Psoas muscle (tissue), 8 donors: Measurements from ENCODE around the gene AKR1C1. TPM values are rescaled to one million over a fixed set of nuclear protein-coding genes. Genes with fewer than 3 reads are reported as not detected.

Experiments used
- ATAC-seq, 4 donors: fragments of 200-7000 bp; cut with Tn5 transposase; one replicate each; pipeline ENCODE4 v1.9.1; 2020; ENCODE audit warnings: moderate library complexity in 3 of 4, mild to moderate bottlenecking in 2 of 4
- DNase-seq, 2 donors: peaks; one replicate each; pipeline ENCODE4 v3.0.0-alpha.2; 2020
- H3K27ac ChIP-seq: fragments of 200-600 bp; one replicate; pipeline ENCODE4 v1.8.0; 2022
- H3K27me3 ChIP-seq, 3 donors: fragments of 200-600 bp in 1 of 3; one replicate each; pipeline versions ENCODE4 v1.6.1 to v1.8.0; 2013 to 2022; ENCODE audit warnings: low read length in 2 of 3, mild to moderate bottlenecking in 2 of 3, moderate library complexity in 1 of 3; ENCODE audit not compliant: insufficient read depth in 3 of 3
- H3K36me3 ChIP-seq, 2 donors: fragments of 200-600 bp in 1 of 2; one replicate each; pipeline versions ENCODE4 v1.6.1 to v1.8.0; 2013 to 2022; ENCODE audit warnings: low read depth in 1 of 2, mild to moderate bottlenecking in 1 of 2, moderate library complexity in 1 of 2; ENCODE audit not compliant: insufficient read depth in 1 of 2
- H3K4me1 ChIP-seq: fragments of 200-600 bp; one replicate; pipeline ENCODE4 v1.8.0; 2022
- H3K4me3 ChIP-seq: fragments of 200-600 bp; one replicate; pipeline ENCODE4 v1.8.0; 2022; ENCODE audit warnings: mild to moderate bottlenecking
- H3K9me3 ChIP-seq: fragments of 200-600 bp; one replicate; pipeline ENCODE4 v1.8.0; 2022
- WGBS, 3 donors: extraction: QIAGEN DNeasy Blood & Tissue Kit; methylation state at CpG; one replicate each; pipeline versions ENCODE4 v1.1.6 to v1.1.7; 2013; 5-methylcytosine and 5-hydroxymethylcytosine counted together
- intact Hi-C, 2 donors: fragments of 100-400 bp; cut with DNase I; formaldehyde crosslinking; loops; one replicate each; pipeline versions ENCODE4 v1.11.0 to v1.14.2; 2022
- polyA plus RNA-seq, 3 donors: library from polyadenylated mRNA; stranded (reverse); fragments of 200-250 nt; gene quantifications; one replicate each; pipeline ENCODE4 v1.2.3, GENCODE V29; 2013
- total RNA-seq, 4 donors: library from RNA; stranded (reverse); fragmentation: NEBNext Ultra II Directional in 2 of 4; extraction: Animal tissue kit (Norgen Biotek cat#: 25700) in 2 of 4; gene quantifications; one replicate each; pipeline versions ENCODE4 v1.2.1 to v1.2.4, GENCODE V29; 2021 to 2023
- TF ChIP-seq, protein P1 (sequence below): fragments of 200-600 bp; IDR thresholded peaks from one replicate; pipeline ENCODE4 v1.8.0; 2022; ENCODE audit warnings: antibody characterized with exemption
- donor health status: healthy with polysubstance abuse.
- donor health status: DM: no; HTN: no; CAD: no; lungs with moderate emphysema.
- donor health status: Bipolar disorder and iron deficiency.
- donor health status: healthy.
- donor health status: DM: yes; HTN: yes; CAD: no.
- donor health status: DM: no; HTN: no; CAD: no.
- donor health status: DM: no; HTN: no; CAD: no.
- donor health status: DM: yes; HTN: yes; CAD: no.

AKR1C1 gene
- total and polyA plus RNA-seq, 7 donors, result 36.5 to 1,974 (median 212) TPM

DNA sequence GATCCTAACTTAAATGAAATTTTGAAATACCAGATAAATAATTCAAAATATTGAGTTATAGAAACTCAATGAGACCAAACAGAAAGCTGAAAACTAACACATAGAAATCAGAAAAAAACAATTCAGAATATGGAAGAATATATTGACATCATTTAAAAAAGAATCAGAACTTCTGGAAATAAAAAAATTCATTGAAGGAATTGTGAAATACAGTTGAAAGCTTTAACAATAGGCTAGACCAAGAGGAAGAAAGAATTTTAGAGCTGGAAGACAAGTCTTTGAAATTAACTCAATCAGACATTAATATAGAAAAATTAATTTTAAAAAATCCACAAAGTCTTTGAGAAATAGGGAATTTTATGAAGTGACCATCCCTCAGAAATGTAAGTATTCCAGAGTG lies 36.8 kb upstream of the AKR1C1 start:
- TF ChIP-seq, protein P1, sequence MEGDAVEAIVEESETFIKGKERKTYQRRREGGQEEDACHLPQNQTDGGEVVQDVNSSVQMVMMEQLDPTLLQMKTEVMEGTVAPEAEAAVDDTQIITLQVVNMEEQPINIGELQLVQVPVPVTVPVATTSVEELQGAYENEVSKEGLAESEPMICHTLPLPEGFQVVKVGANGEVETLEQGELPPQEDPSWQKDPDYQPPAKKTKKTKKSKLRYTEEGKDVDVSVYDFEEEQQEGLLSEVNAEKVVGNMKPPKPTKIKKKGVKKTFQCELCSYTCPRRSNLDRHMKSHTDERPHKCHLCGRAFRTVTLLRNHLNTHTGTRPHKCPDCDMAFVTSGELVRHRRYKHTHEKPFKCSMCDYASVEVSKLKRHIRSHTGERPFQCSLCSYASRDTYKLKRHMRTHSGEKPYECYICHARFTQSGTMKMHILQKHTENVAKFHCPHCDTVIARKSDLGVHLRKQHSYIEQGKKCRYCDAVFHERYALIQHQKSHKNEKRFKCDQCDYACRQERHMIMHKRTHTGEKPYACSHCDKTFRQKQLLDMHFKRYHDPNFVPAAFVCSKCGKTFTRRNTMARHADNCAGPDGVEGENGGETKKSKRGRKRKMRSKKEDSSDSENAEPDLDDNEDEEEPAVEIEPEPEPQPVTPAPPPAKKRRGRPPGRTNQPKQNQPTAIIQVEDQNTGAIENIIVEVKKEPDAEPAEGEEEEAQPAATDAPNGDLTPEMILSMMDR, result no peak
- Histone ChIP-seq H3K4me3 (no peak overlapping the region), H3K27me3 (peaks cover 0 to under 1% (median 0%) of the 10 kb centered on the region in 3 donors), H3K9me3 (peaks cover 12% of the 10 kb centered on the region), H3K4me1 (no peaks in the 10 kb centered on the region), H3K27ac (no peak overlapping the region), H3K36me3 (no peaks in the 10 kb centered on the region)
- no peak for DNase-seq
- no peak for ATAC-seq
- intact Hi-C loops, result no loop called here

DNA sequence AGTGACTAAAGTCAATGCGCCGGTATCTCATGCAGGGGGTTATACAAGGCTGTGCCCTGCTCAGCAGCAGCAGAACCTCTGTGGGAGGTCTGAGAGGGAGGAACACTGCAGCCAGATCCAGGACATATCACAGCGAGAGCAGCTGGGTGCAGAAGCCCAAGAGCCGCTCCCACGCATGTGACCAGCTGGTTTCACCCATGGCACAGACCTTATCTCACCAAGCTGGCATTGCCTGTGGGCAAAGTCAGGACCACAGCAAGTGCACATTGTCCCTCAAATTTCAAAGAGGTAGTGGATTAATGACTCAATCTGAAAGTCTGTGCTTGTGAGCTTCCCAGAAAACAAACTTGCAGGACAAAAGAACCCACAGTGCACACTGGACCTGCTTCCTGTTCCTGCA lies 31.6 kb upstream of the AKR1C1 start:
- Histone ChIP-seq H3K9me3 (peaks cover 4% of the 10 kb centered on the region), H3K4me1 (no peaks in the 10 kb centered on the region), H3K4me3 (no peak overlapping the region), H3K36me3 (no peaks in the 10 kb centered on the region), H3K27ac (no peak overlapping the region), H3K27me3 (peaks cover 0 to 2% (median 0%) of the 10 kb centered on the region in 3 donors)
- ATAC-seq (no peak), DNase-seq (no peak)
- intact Hi-C loops, result no loop called here
- TF ChIP-seq, protein P1, result no peak
- 43 to 74% (median 63%) methylated on average over 5 of the region's 5 CpGs for WGBS, 3 donors

DNA sequence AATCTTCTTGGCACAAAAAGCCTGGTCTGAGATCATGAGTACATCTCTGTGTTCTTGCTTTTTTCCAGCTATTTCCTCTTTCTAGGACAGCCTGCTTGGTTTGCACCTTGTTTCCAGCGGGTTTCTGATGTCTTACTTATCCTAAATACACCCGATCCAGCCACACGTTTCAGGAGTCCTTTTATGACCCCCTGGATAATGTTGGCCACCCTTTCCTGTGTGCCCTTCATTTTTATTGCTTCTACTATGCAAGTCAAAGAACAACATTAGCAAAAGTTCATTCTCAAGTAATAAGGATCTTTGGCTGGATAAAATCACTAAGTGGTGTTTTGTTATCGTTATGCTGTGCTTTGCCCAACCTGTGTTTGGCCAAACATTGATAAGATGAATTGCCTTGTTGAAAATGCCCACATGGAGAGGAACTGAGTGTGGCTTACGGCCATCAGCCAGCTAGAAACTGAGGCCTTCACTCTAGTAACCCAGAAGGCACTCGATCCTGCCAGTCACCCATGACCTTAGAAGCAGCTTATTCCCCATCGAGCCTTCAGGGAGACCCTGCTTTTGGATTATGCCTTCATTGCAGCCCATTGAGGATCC lies 28.7 kb upstream of the AKR1C1 start:
- Histone ChIP-seq H3K36me3 (no peaks in the 10 kb centered on the region), H3K4me1 (no peaks in the 10 kb centered on the region), H3K9me3 (peaks cover 3% of the 10 kb centered on the region), H3K4me3 (no peak overlapping the region), H3K27ac (no peak overlapping the region), H3K27me3 (peaks cover 0 to 2% (median 0%) of the 10 kb centered on the region in 3 donors)
- 89 to 92% (median 91%) methylated on average over 7 of the region's 7 CpGs for whole genome bisulfite sequencing, 3 donors
- no peak for ATAC-seq
- TF ChIP-seq, protein P1, result no peak
- intact Hi-C loops, result no loop called here
- DNase-seq, result no peak

DNA sequence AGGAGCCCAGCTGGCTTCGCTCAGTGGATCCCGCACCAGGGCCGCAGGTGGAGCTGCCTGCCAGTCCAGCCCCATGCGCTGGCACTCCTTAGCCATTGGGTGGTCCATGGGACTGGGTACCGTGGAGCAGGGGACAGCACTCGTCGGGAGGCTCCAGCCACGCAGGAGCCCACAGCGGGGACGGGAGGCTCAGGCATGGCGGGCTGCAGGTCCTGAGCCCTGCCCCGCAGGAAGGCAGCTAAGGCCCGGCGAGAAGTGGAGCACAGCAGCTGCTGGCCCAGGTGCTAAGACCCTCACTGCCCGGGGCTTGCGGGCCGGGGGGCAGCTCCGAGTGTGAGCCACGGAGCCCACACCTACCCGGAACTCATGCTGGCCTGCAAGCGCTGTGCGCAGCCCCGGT lies 25.9 kb upstream of the AKR1C1 start:
- no peak for ATAC-seq
- intact Hi-C loops, result no loop called here
- H3K27ac ChIP-seq, result no peak overlapping the region

More for the DNA sequence above, 25.9 kb upstream of the AKR1C1 start:
- TF ChIP-seq, protein P1, result no peak
- H3K4me3 ChIP-seq, result no peak overlapping the region
- H3K4me1 ChIP-seq, result peaks cover 14% of the 10 kb centered on the region
- H3K9me3 ChIP-seq, result no peaks in the 10 kb centered on the region
- H3K27me3 ChIP-seq, result no peaks in the 10 kb centered on the region
- no peaks in the 10 kb centered on the region for H3K36me3 ChIP-seq
- WGBS, 3 donors, result 94 to 98% (median 98%) methylated on average over 15 to 23 of the region's 23 CpGs
- DNase-seq, result no peak
